Mesothelial cell of epicardium (in vitro differentiated cells): Measurements from ENCODE around the gene KIAA0232. TPM values are rescaled to one million over a fixed set of nuclear protein-coding genes. Genes with fewer than 3 reads are reported as not detected.

Experiments used
- DNase-seq, 2 experiments: peaks; one replicate each; pipeline ENCODE4 v3.0.0; 2021; ENCODE audit warnings: low spot score in 2 of 2; ENCODE audit not compliant: unreplicated experiment in 2 of 2
- H3K27ac Mint-ChIP-seq: 2 replicates; pipeline ENCODE4 v1.8.0; 2021; ENCODE audit warnings: mixed read lengths
- H3K27me3 Mint-ChIP-seq: 2 replicates; pipeline ENCODE4 v1.8.0; 2021; ENCODE audit warnings: low read depth, mixed read lengths
- H3K36me3 Mint-ChIP-seq: 2 replicates; pipeline ENCODE4 v1.8.0; 2021; ENCODE audit warnings: mixed read lengths
- H3K4me1 Mint-ChIP-seq: 2 replicates; pipeline ENCODE4 v1.8.0; 2021; ENCODE audit warnings: mixed read lengths
- H3K4me3 Mint-ChIP-seq: 2 replicates; pipeline ENCODE4 v1.8.0; 2021; ENCODE audit warnings: mild to moderate bottlenecking, moderate library complexity, mixed read lengths
- H3K9me3 Mint-ChIP-seq: 2 replicates; pipeline ENCODE4 v1.8.0; 2021; ENCODE audit warnings: mixed read lengths
- total RNA-seq: library from RNA; stranded (reverse); gene quantifications from 3 replicates; pipeline ENCODE4 v1.2.1, GENCODE V29; 2021
- TF ChIP-seq, protein P1 (sequence below): fragments of 200-600 bp; sonication (generic); IDR thresholded peaks from one replicate; pipeline ENCODE4 v1.5.0; 2021; ENCODE audit warnings: antibody characterized with exemption; ENCODE audit not compliant: unreplicated experiment

Gene KIAA0232
- total RNA-seq, 1 donor from 2014 or later, result 37.8 TPM

DNA sequence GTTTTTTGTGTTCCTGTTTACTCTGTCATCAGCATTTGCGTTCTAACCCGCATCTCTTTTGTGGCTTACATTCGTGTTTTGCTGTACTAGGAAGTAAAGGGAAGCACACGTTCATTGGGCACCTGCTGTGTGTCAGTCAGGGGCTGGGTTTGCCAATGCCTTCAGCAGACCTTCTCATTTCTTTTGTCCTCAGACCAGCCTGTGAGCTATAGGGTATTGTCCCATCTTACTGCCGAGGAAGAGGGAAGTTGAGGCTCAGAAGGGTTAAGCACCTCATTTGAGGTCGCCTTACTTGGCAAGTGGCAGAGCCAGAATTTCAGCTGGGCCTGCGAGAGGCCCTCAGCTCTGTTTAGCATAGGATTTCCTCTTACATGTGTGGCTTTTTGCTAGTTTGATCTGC lies 135.8 kb downstream of the KIAA0232 start:
- Mint-ChIP-seq H3K27ac (peak overlapping the region; percentile 68), H3K9me3 (no peaks in the 10 kb centered on the region), H3K27me3 (no peaks in the 10 kb centered on the region), H3K36me3 (peaks cover 3% of the 10 kb centered on the region), H3K4me3 (no peak overlapping the region), H3K4me1 (peaks cover 31% of the 10 kb centered on the region)
- TF ChIP-seq, protein P1, sequence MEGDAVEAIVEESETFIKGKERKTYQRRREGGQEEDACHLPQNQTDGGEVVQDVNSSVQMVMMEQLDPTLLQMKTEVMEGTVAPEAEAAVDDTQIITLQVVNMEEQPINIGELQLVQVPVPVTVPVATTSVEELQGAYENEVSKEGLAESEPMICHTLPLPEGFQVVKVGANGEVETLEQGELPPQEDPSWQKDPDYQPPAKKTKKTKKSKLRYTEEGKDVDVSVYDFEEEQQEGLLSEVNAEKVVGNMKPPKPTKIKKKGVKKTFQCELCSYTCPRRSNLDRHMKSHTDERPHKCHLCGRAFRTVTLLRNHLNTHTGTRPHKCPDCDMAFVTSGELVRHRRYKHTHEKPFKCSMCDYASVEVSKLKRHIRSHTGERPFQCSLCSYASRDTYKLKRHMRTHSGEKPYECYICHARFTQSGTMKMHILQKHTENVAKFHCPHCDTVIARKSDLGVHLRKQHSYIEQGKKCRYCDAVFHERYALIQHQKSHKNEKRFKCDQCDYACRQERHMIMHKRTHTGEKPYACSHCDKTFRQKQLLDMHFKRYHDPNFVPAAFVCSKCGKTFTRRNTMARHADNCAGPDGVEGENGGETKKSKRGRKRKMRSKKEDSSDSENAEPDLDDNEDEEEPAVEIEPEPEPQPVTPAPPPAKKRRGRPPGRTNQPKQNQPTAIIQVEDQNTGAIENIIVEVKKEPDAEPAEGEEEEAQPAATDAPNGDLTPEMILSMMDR, result no peak
- DNase-seq, result no peak

DNA sequence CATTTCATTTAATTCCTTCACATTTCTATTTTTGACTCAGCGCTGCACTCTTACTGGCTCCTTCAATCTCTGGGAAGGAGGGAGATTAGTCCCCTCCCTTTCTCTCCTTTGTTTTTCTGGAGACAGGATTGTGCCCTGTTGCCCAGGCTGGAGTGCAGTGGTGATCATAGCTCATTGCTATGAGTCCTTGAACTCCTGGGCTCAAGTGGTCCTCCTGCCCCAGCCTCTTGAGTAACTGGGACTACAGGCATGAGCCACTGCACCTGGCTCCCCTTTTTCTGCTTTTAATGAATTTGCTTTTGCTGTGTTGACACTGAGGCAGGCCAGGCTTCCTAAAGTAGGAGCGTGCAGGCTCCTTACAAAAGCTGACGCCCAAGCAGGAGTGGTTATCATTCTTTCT lies 137.6 kb downstream of the KIAA0232 start:
- H3K4me3 Mint-ChIP-seq, result no peak overlapping the region
- H3K36me3 Mint-ChIP-seq, result peaks cover 17% of the 10 kb centered on the region
- H3K27ac Mint-ChIP-seq, result peak overlapping the region; percentile 37
- H3K4me1 Mint-ChIP-seq, result peaks cover 31% of the 10 kb centered on the region
- H3K27me3 Mint-ChIP-seq, result no peaks in the 10 kb centered on the region
- no peak for DNase-seq
- no peaks in the 10 kb centered on the region for H3K9me3 Mint-ChIP-seq
- TF ChIP-seq, protein P1, result no peak

DNA sequence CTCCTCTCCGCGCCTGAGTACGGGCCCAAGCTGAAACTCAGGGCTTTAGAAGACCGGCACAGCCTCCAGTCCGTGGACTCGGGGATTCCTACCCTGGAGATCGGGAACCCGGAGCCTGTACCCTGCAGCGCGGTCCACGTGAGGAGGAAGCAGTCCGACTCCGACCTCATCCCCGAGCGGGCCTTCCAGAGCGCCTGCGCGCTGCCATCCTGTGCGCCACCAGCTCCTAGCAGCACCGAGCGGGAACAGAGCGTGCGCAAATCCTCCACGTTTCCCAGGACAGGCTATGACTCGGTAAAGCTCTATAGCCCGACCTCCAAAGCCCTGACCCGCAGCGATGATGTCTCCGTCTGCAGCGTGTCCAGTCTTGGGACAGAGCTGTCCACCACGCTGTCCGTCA lies 141.0 kb downstream of the KIAA0232 start:
- Mint-ChIP-seq H3K27ac (no peak overlapping the region), H3K36me3 (peaks cover 23% of the 10 kb centered on the region), H3K4me3 (no peak overlapping the region), H3K9me3 (no peaks in the 10 kb centered on the region), H3K4me1 (peaks cover 28% of the 10 kb centered on the region), H3K27me3 (no peaks in the 10 kb centered on the region)
- TF ChIP-seq, protein P1, result no peak
- no peak for DNase-seq

DNA sequence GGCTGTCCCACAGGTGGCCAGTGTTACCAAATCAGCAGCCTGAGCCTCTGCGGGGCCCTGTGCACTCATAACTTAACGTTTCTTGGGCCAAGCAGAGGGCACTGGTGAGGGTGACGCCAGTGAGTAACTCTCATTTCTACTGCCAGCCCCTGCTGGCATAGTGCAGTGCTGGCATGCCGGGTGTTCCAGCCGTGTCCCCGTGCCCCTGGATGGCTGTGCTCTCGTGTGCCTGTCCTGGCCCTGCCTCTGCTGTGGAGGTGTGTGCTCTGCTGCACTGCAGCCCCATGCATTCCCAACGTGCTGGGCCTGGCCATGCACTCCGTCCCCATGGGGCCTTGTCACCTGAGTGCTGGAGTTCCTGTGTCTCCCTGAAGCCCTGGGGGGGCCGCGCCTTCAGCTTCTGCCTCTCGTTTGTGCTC lies 141.8 kb downstream of the KIAA0232 start:
- Mint-ChIP-seq H3K36me3 (peaks cover 23% of the 10 kb centered on the region), H3K4me3 (no peak overlapping the region), H3K9me3 (no peaks in the 10 kb centered on the region), H3K27me3 (no peaks in the 10 kb centered on the region), H3K27ac (no peak overlapping the region), H3K4me1 (peaks cover 29% of the 10 kb centered on the region)
- TF ChIP-seq, protein P1, result no peak
- no peak for DNase-seq

DNA sequence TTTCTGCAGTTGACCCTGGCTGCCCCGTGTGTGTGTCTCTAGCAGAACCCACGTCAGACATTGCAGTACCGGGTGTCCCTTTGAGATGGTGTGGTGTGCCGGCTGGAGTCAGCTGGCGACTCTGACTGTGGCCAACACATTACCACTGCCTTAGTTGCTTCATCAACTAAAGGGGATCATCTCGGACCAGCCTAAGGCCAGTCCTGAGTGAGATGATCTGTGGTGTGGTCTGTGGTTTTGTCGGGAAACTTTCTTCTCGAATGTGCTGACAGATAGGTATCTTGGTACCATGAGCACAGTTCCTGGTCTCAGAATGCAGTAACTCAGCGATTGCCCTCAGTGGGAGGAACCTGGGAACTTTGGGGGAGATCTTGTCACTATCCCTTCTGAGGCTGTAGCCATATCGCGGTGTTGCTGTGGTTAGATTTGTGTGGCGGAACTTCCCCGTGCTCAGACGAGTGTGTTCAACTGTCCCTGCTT lies 142.9 kb downstream of the KIAA0232 start:
- Mint-ChIP-seq H3K4me3 (no peak overlapping the region), H3K27ac (no peak overlapping the region), H3K36me3 (peaks cover 23% of the 10 kb centered on the region), H3K27me3 (no peaks in the 10 kb centered on the region), H3K9me3 (no peaks in the 10 kb centered on the region), H3K4me1 (peaks cover 39% of the 10 kb centered on the region)
- DNase-seq, result no peak
- TF ChIP-seq, protein P1, result no peak

DNA sequence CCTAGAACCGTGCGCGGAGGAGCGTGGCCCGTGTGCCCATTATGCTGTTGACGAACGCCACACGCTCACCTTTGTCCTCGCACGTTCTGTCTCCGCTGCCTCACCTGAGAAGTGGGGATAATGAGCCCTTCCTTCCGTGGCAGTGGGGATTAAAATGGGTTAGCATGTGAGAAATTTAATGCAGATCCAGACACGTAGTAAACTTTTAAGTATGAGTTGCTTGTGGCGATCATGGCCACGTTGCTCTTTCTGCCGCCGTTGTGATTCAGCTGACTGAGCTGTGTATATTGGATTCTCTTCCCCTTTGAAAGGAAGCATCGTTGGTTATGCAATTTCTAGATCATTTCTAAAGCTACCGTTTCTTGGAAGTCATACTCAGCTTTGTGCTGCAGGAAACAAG lies 143.6 kb downstream of the KIAA0232 start:
- TF ChIP-seq, protein P1, result no peak
- Mint-ChIP-seq H3K4me3 (no peak overlapping the region), H3K27ac (peak overlapping the region; percentile 84), H3K36me3 (peaks cover 23% of the 10 kb centered on the region), H3K9me3 (no peaks in the 10 kb centered on the region), H3K4me1 (peaks cover 39% of the 10 kb centered on the region), H3K27me3 (no peaks in the 10 kb centered on the region)
- DNase-seq, result no peak
